H9 (cell line): ENCODE data around the gene GATAD2B. TPM values are rescaled to one million over a fixed set of nuclear protein-coding genes. Genes with fewer than 3 reads are reported as not detected.

ENCODE experiments used
- DNase-seq: peaks from one replicate; pipeline ENCODE4 v3.0.0-alpha.2; 2017
- H2AFZ ChIP-seq: one replicate; pipeline ENCODE4 v1.6.1; 2013; ENCODE audit warnings: mild to moderate bottlenecking, low read length, control low read depth, moderate library complexity
- H2AK5ac ChIP-seq: 2 replicates; pipeline ENCODE4 v1.6.1; 2013; ENCODE audit warnings: low read length, control low read depth, mixed read lengths; ENCODE audit not compliant: insufficient read length
- H2BK120ac ChIP-seq: one replicate; pipeline ENCODE4 v1.6.1; 2013; ENCODE audit warnings: low read depth, mild to moderate bottlenecking, low read length, control low read depth, inconsistent platforms; ENCODE audit not compliant: poor library complexity, severe bottlenecking
- H2BK12ac ChIP-seq: 2 replicates; pipeline ENCODE4 v1.6.1; 2013; ENCODE audit warnings: low read length, control low read depth, mixed read lengths, low read depth; ENCODE audit not compliant: insufficient read length
- H2BK15ac ChIP-seq: 2 replicates; pipeline ENCODE4 v1.6.1; 2013; ENCODE audit warnings: low read depth, low read length, control low read depth
- H2BK20ac ChIP-seq: one replicate; pipeline ENCODE4 v1.6.1; 2013; ENCODE audit warnings: low read depth, mild to moderate bottlenecking, low read length, control low read depth, inconsistent platforms; ENCODE audit not compliant: poor library complexity, severe bottlenecking
- H2BK5ac ChIP-seq: 2 replicates; pipeline ENCODE4 v1.6.1; 2013; ENCODE audit warnings: low read length, control low read depth, mixed read lengths; ENCODE audit not compliant: insufficient read length
- H3K14ac ChIP-seq: 2 replicates; pipeline ENCODE4 v1.6.1; 2013; ENCODE audit warnings: low read length, control low read depth; ENCODE audit not compliant: insufficient read depth
- H3K18ac ChIP-seq: 2 replicates; pipeline ENCODE4 v1.6.1; 2013; ENCODE audit warnings: low read depth, mild to moderate bottlenecking, mixed read lengths, low read length, control low read depth; ENCODE audit not compliant: insufficient read length
- H3K23ac ChIP-seq: 2 replicates; pipeline ENCODE4 v1.6.1; 2013; ENCODE audit warnings: low read length, control low read depth, mixed read lengths, low read depth; ENCODE audit not compliant: insufficient read length
- H3K23me2 ChIP-seq: 2 replicates; pipeline ENCODE4 v1.6.1; 2013; ENCODE audit warnings: low read depth, mild to moderate bottlenecking, mixed read lengths, low read length, control low read depth; ENCODE audit not compliant: insufficient read length, poor library complexity, severe bottlenecking
- H3K27ac ChIP-seq: 2 replicates; pipeline ENCODE4 v1.5.1; 2013; ENCODE audit warnings: low read length, control low read depth, mixed read lengths, low read depth; ENCODE audit not compliant: insufficient read length
- H3K27me3 ChIP-seq: 2 replicates; pipeline ENCODE4 v1.6.1; 2013; ENCODE audit warnings: low read length, control low read depth, inconsistent platforms; ENCODE audit not compliant: insufficient read depth
- H3K4ac ChIP-seq: 2 replicates; pipeline ENCODE4 v1.6.1; 2013; ENCODE audit warnings: low read depth, mild to moderate bottlenecking, control low read depth, inconsistent platforms, low read length, moderate library complexity
- H3K4me1 ChIP-seq: 2 replicates; pipeline ENCODE4 v1.6.1; 2013; ENCODE audit warnings: low read length, control low read depth, inconsistent platforms; ENCODE audit not compliant: insufficient read depth
- H3K4me2 ChIP-seq: 2 replicates; pipeline ENCODE4 v1.6.1; 2013; ENCODE audit warnings: low read length, control low read depth, mixed read lengths; ENCODE audit not compliant: insufficient read length, insufficient read depth
- H3K56ac ChIP-seq: 2 replicates; pipeline ENCODE4 v1.6.1; 2013; ENCODE audit warnings: low read depth, mild to moderate bottlenecking, mixed read lengths, low read length, control low read depth; ENCODE audit not compliant: insufficient read length
- H3K79me1 ChIP-seq: 2 replicates; pipeline ENCODE4 v1.6.1; 2013; ENCODE audit warnings: low read depth, mild to moderate bottlenecking, moderate library complexity, low read length, control low read depth, inconsistent platforms; ENCODE audit not compliant: insufficient read depth, poor library complexity, severe bottlenecking
- H3K79me2 ChIP-seq: 2 replicates; pipeline ENCODE4 v1.6.1; 2013; ENCODE audit warnings: low read length, control low read depth, inconsistent platforms; ENCODE audit not compliant: insufficient read depth
- H3K9ac ChIP-seq: 2 replicates; pipeline ENCODE4 v1.6.1; 2013; ENCODE audit warnings: low read length, control low read depth, mixed read lengths; ENCODE audit not compliant: insufficient read length; ENCODE audit errors: extremely low read depth
- H3K9me3 ChIP-seq: one replicate; pipeline ENCODE4 v1.6.1; 2013; ENCODE audit warnings: low read depth, low read length, inconsistent platforms; ENCODE audit not compliant: control insufficient read depth
- H3T11ph ChIP-seq: one replicate; pipeline ENCODE4 v1.6.1; 2013; ENCODE audit warnings: mild to moderate bottlenecking, low read length, control low read depth, inconsistent platforms
- H4K20me1 ChIP-seq: one replicate; pipeline ENCODE4 v1.6.1; 2013; ENCODE audit not compliant: control insufficient read depth, insufficient read length, insufficient read depth
- H4K5ac ChIP-seq: 2 replicates; pipeline ENCODE4 v1.6.1; 2013; ENCODE audit warnings: low read depth, mild to moderate bottlenecking, mixed read lengths, low read length, control low read depth; ENCODE audit not compliant: insufficient read length
- H4K8ac ChIP-seq: replicated peaks from 2 replicates; pipeline ENCODE4 v1.6.1; 2013; ENCODE audit warnings: low read length, control low read depth, mixed read lengths, low read depth; ENCODE audit not compliant: insufficient read length
- H4K91ac ChIP-seq: 2 replicates; pipeline ENCODE4 v1.6.1; 2013; ENCODE audit warnings: low read depth, mild to moderate bottlenecking, moderate library complexity, mixed read lengths, low read length, control low read depth; ENCODE audit not compliant: insufficient read length
- H3K27ac Mint-ChIP-seq, 3 experiments: 2 replicates in 2 of 3; 3 replicates in 1 of 3; pipeline ENCODE4 v1.8.0; 2020 to 2021; ENCODE audit warnings: mixed read lengths in 3 of 3, mild to moderate bottlenecking in 1 of 3, moderate library complexity in 1 of 3
- H3K27me3 Mint-ChIP-seq: 2 replicates; pipeline ENCODE4 v1.8.0; 2021; ENCODE audit warnings: low read depth, mild to moderate bottlenecking, moderate library complexity, mixed read lengths
- H3K36me3 Mint-ChIP-seq, 3 experiments: 2 replicates in 2 of 3; 3 replicates in 1 of 3; pipeline ENCODE4 v1.8.0; 2020 to 2021; ENCODE audit warnings: low read depth in 3 of 3, mixed read lengths in 3 of 3; ENCODE audit not compliant: insufficient read depth in 1 of 3
- H3K4me1 Mint-ChIP-seq, 2 experiments: 2 replicates each; pipeline ENCODE4 v1.8.0; 2020; ENCODE audit warnings: mixed read lengths in 2 of 2
- H3K4me3 Mint-ChIP-seq, 2 experiments: 2 replicates in 1 of 2; 3 replicates in 1 of 2; pipeline ENCODE4 v1.8.0; 2020 to 2021; ENCODE audit warnings: mild to moderate bottlenecking in 2 of 2, mixed read lengths in 2 of 2, moderate library complexity in 1 of 2
- H3K9me3 Mint-ChIP-seq, 2 experiments: 2 replicates in 1 of 2; 3 replicates in 1 of 2; pipeline ENCODE4 v1.8.0; 2020; ENCODE audit warnings: mild to moderate bottlenecking in 2 of 2, mixed read lengths in 2 of 2, moderate library complexity in 1 of 2
- CTCF ChIP-seq: fragments of 200-600 bp; sonication (generic); conservative IDR thresholded peaks from 3 replicates; pipeline ENCODE4 v1.8.0; 2021; ENCODE audit warnings: antibody characterized with exemption, mild to moderate bottlenecking
- WGBS: extraction: QIAGEN DNeasy Blood & Tissue Kit; methylation state at CpG from one replicate; pipeline ENCODE4 v1.1.7; 2013; ENCODE audit warnings: missing lambda C conversion rate, low lambda C conversion rate, mixed read lengths; ENCODE audit not compliant: insufficient read length; ENCODE audit errors: extremely low coverage; 5-methylcytosine and 5-hydroxymethylcytosine counted together
- total RNA-seq: library from RNA; stranded (reverse); gene quantifications from 2 replicates; pipeline ENCODE4 v1.2.1, GENCODE V29; 2021

The GATAD2B gene
- total RNA-seq, 1 experiment from 2014 or later, result 44.1 TPM

- Histone ChIP-seq H2AK5ac (no peak overlapping the region), H3K18ac (no peak overlapping the region), H3K9me3 (no peaks in the 10 kb centered on the region), H4K8ac (no peak overlapping the region), H3K14ac (no peak overlapping the region), H2BK15ac (no peak overlapping the region), H3K4ac (no peak overlapping the region), H3K4me1 (no peaks in the 10 kb centered on the region), H3K56ac (no peak overlapping the region), H2AFZ (no peak overlapping the region), H2BK12ac (no peak overlapping the region), H3K23ac (no peak overlapping the region), H2BK5ac (no peak overlapping the region), H4K5ac (no peak overlapping the region), H4K20me1 (peaks cover 3% of the 10 kb centered on the region), H3K27ac (no peak overlapping the region), H3T11ph (no peak overlapping the region), H2BK20ac (no peak overlapping the region), H2BK120ac (no peak overlapping the region), H3K9ac (no peak overlapping the region), H3K79me1 (no peaks in the 10 kb centered on the region), H4K91ac (no peak overlapping the region), H3K27me3 (no peaks in the 10 kb centered on the region), H3K23me2 (no peaks in the 10 kb centered on the region), H3K4me2 (no peak overlapping the region), H3K79me2 (no peaks in the 10 kb centered on the region)
- TF ChIP-seq CTCF, result no peak
- Mint-ChIP-seq H3K27me3 (no peaks in the 10 kb centered on the region), H3K4me1 (no peaks in the 10 kb centered on the region), H3K36me3 (peaks cover 50 to 87% (median 79%) of the 10 kb centered on the region in 3 experiments), H3K9me3 (no peaks in the 10 kb centered on the region), H3K4me3 (no peak overlapping the region), H3K27ac (no peak overlapping the region; a peak in 1 of 7 replicates)
- peak; percentile 8 for DNase-seq
- WGBS, result no CpG with 5 or more reads among the region's 12 CpGs
Observed at GRCh38 chr1:153936011-153936802, 13.4 kb upstream of the GATAD2B start.
